IMR-90 (cell line): Measurements from ENCODE around the gene HMGN1. TPM values are rescaled to one million over a fixed set of nuclear protein-coding genes. Genes with fewer than 3 reads are reported as not detected.

ENCODE experiments used
- ATAC-seq: fragments of 200-7000 bp; cut with Tn5 transposase; 2 replicates; pipeline ENCODE4 v1.9.1; 2020; ENCODE audit warnings: low read depth, mild to moderate bottlenecking, moderate library complexity
- BruUV-seq: library from RNA; stranded (reverse); fragments of 400-500 nt; replicated peaks from 2 replicates; lab custom pipeline; 2021; lab: Mats Ljungman, UMichigan
- CTCF ChIA-PET: fragments of 300-600 bp; formaldehyde crosslinking; extraction: SDS; loops from one replicate; lab custom pipeline; 2021; ENCODE audit warnings: antibody characterized with exemption; lab: Yijun Ruan, JAX
- POLR2A ChIA-PET: fragments of 300-600 bp; sonication (Branson Sonifier 250); formaldehyde crosslinking; loops from one replicate; lab custom pipeline; 2022; ENCODE audit warnings: antibody characterized with exemption; ENCODE audit not compliant: unreplicated experiment; lab: Charles Lee
- DNase-seq: peaks from one replicate; pipeline ENCODE4 v3.0.0; 2013
- H2AFZ ChIP-seq: replicated peaks from 2 replicates; pipeline ENCODE3; 2013; ENCODE audit warnings: low read length, mild to moderate bottlenecking; ENCODE audit not compliant: poor library complexity
- H2AK5ac ChIP-seq: 2 replicates; pipeline ENCODE4 v1.6.1; 2013; ENCODE audit warnings: low read depth, low read length, inconsistent platforms
- H2AK9ac ChIP-seq: replicated peaks from 2 replicates; pipeline ENCODE3; 2013; ENCODE audit warnings: mild to moderate bottlenecking, low read depth, low read length, moderate library complexity; ENCODE audit not compliant: poor library complexity
- H2BK120ac ChIP-seq: 2 replicates; pipeline ENCODE4 v1.6.1; 2013; ENCODE audit warnings: low read depth, low read length, inconsistent platforms
- H2BK15ac ChIP-seq: 3 replicates; pipeline ENCODE4 v1.6.1; 2013; ENCODE audit warnings: low read depth, low read length, inconsistent platforms
- H2BK20ac ChIP-seq: 2 replicates; pipeline ENCODE4 v1.6.1; 2013; ENCODE audit warnings: low read depth, mild to moderate bottlenecking, inconsistent platforms, low read length, moderate library complexity
- H2BK5ac ChIP-seq: 2 replicates; pipeline ENCODE4 v1.6.1; 2013; ENCODE audit warnings: mild to moderate bottlenecking, low read depth, low read length, inconsistent platforms; ENCODE audit not compliant: poor library complexity, severe bottlenecking
- H3K14ac ChIP-seq: replicated peaks from 2 replicates; pipeline ENCODE4 v1.6.1; 2013; ENCODE audit warnings: low read depth, low read length, inconsistent platforms
- H3K18ac ChIP-seq: 2 replicates; pipeline ENCODE4 v1.6.1; 2013; ENCODE audit warnings: low read depth, low read length, control low read depth
- H3K23ac ChIP-seq: 2 replicates; pipeline ENCODE4 v1.6.1; 2013; ENCODE audit warnings: low read depth, low read length, inconsistent platforms
- H3K27ac ChIP-seq: 2 replicates; pipeline ENCODE4 v1.5.1; 2013; ENCODE audit warnings: mild to moderate bottlenecking, control low read depth, low read length; ENCODE audit not compliant: insufficient read depth
- H3K27me3 ChIP-seq: 2 replicates; pipeline ENCODE4 v1.6.1; 2013; ENCODE audit warnings: low read length; ENCODE audit not compliant: control insufficient read depth, insufficient read depth
- H3K36me3 ChIP-seq: 2 replicates; pipeline ENCODE4 v1.6.1; 2013; ENCODE audit warnings: low read length, mixed read lengths; ENCODE audit not compliant: control insufficient read depth, insufficient read depth
- H3K4ac ChIP-seq: 2 replicates; pipeline ENCODE4 v1.6.1; 2013; ENCODE audit warnings: low read depth, low read length, inconsistent platforms
- H3K4me1 ChIP-seq: 2 replicates; pipeline ENCODE4 v1.6.1; 2013; ENCODE audit warnings: low read length, mixed read lengths; ENCODE audit not compliant: control insufficient read depth, insufficient read depth
- H3K4me2 ChIP-seq: 2 replicates; pipeline ENCODE4 v1.6.1; 2013; ENCODE audit warnings: low read depth, mild to moderate bottlenecking, control low read depth, low read length, moderate library complexity
- H3K4me3 ChIP-seq: 2 replicates; pipeline ENCODE4 v1.5.1; 2013; ENCODE audit warnings: low read depth, mild to moderate bottlenecking, control low read depth, low read length, moderate library complexity; ENCODE audit not compliant: insufficient read depth
- H3K56ac ChIP-seq: 2 replicates; pipeline ENCODE4 v1.6.1; 2013; ENCODE audit warnings: low read length, inconsistent platforms; ENCODE audit not compliant: insufficient read depth; ENCODE audit errors: extremely low read depth
- H3K79me1 ChIP-seq, 2 experiments: 2 replicates each; pipeline ENCODE4 v1.6.1; 2013; ENCODE audit warnings: low read length in 2 of 2, inconsistent platforms in 1 of 2, low read depth in 1 of 2
- H3K9ac ChIP-seq: 2 replicates; pipeline ENCODE4 v1.6.1; 2013; ENCODE audit warnings: low read depth, low read length, control low read depth
- H3K9me1 ChIP-seq: 2 replicates; pipeline ENCODE4 v1.6.1; 2013; ENCODE audit warnings: low read length, inconsistent platforms; ENCODE audit not compliant: insufficient read depth
- H3K9me3 ChIP-seq: 2 replicates; pipeline ENCODE4 v1.6.1; 2013; ENCODE audit warnings: low read length; ENCODE audit not compliant: control insufficient read depth, insufficient read depth
- H4K20me1 ChIP-seq: 2 replicates; pipeline ENCODE4 v1.6.1; 2013; ENCODE audit warnings: low read length, inconsistent platforms; ENCODE audit not compliant: insufficient read depth
- H4K5ac ChIP-seq: 2 replicates; pipeline ENCODE4 v1.6.1; 2013; ENCODE audit warnings: mild to moderate bottlenecking, low read depth, low read length, control low read depth
- H4K8ac ChIP-seq, 2 experiments: 2 replicates each; pipeline ENCODE4 v1.6.1; 2013; ENCODE audit warnings: low read depth in 2 of 2, low read length in 2 of 2, control low read depth in 1 of 2, inconsistent platforms in 1 of 2
- H4K91ac ChIP-seq: 2 replicates; pipeline ENCODE4 v1.6.1; 2013; ENCODE audit warnings: low read depth, low read length, inconsistent platforms; ENCODE audit not compliant: insufficient read depth
- CHD1 ChIP-seq: IDR thresholded peaks from 2 replicates; pipeline ENCODE4 v1.6.1; 2012; ENCODE audit warnings: low read depth, low read length, improper control_type of control experiment
- MAFK ChIP-seq: IDR thresholded peaks from 2 replicates; pipeline ENCODE4 v1.6.1; 2012; ENCODE audit warnings: low read depth, low read length, improper control_type of control experiment
- WGBS, 2 experiments: methylation state at CpG; one replicate each; pipeline versions ENCODE4 v1.1.5 to v1.1.7; 2013; ENCODE audit warnings: missing lambda C conversion rate in 2 of 2; ENCODE audit not compliant: insufficient read length in 1 of 2; ENCODE audit errors: extremely low coverage in 2 of 2; 5-methylcytosine and 5-hydroxymethylcytosine counted together
- dilution Hi-C: fragments of 300-500 bp; cut with HindIII; formaldehyde crosslinking; loops from one replicate; pipeline ENCODE4 v1.14.3; 2018; ENCODE audit warnings: low sequenced_read_pairs; ENCODE audit not compliant: unreplicated experiment
- in situ Hi-C: fragments of 300-500 bp; cut with MboI; formaldehyde crosslinking; loops from 3 replicates; pipeline ENCODE4 v1.14.3; 2019; ENCODE audit warnings: low sequenced_read_pairs, inconsistent platforms, mixed read lengths
- intact Hi-C: fragments of 100-400 bp; cut with micrococcal nuclease; formaldehyde crosslinking; loops from 2 replicates; pipeline ENCODE4 v1.10.0; 2022
- polyA plus RNA-seq, 3 experiments: library from polyadenylated mRNA; depleted of rRNA; stranded (reverse); fragments of >200 nt; gene quantifications; 2 replicates each; pipeline ENCODE4 v1.2.3, GENCODE V29; 2012; ENCODE audit warnings: low replicate concordance in 1 of 3
- total RNA-seq: library from RNA; depleted of rRNA; stranded (reverse); fragments of >200 nt; gene quantifications from 2 replicates; pipeline ENCODE4 v1.2.3, GENCODE V29; 2012

The HMGN1 gene
- total and polyA plus RNA-seq, 2 of the 4 experiments (the other 2 are of a cell fraction): 55.2 to 155 TPM

- Histone ChIP-seq H4K20me1 (no peaks in the 10 kb centered on the region), H3K9me1 (no peaks in the 10 kb centered on the region), H3K27ac (no peak overlapping the region), H3K4me3 (no peak overlapping the region), H2BK15ac (no peak overlapping the region), H3K4me1 (no peaks in the 10 kb centered on the region; the same call in 1 of the 2 replicates), H3K56ac (no peak overlapping the region), H3K27me3 (no peaks in the 10 kb centered on the region), H3K14ac (no peak overlapping the region), H3K4ac (no peak overlapping the region), H4K8ac (no peak overlapping the region), H2BK5ac (no peak overlapping the region), H4K91ac (no peak overlapping the region), H3K9ac (no peak overlapping the region), H2AK5ac (no peak overlapping the region), H2BK120ac (no peak overlapping the region), H3K79me1 (no peaks in the 10 kb centered on the region), H2BK20ac (no peak overlapping the region), H3K23ac (no peak overlapping the region), H3K9me3 (no peaks in the 10 kb centered on the region), H4K5ac (no peak overlapping the region), H2AK9ac (no peak overlapping the region), H3K18ac (no peak overlapping the region), H2AFZ (no peak overlapping the region), H3K36me3 (no peaks in the 10 kb centered on the region), H3K4me2 (no peak overlapping the region)
- ATAC-seq (no peak), DNase-seq (no peak)
- no CpG with 5 or more reads among the region's 7 CpGs for WGBS, 2 experiments
- no TSS peak for BruUV-seq
- POLR2A ChIA-PET: interaction anchor here (0.5 kb wide), 1 partner anchor 15 kb away, joined by 12 read pairs; no protein-coding TSS in a partner anchor
- intact Hi-C loops (no loop called here), in situ Hi-C loops (no loop called here), dilution Hi-C loops (no loop called here)
- CTCF ChIA-PET: interaction anchor here (0.7 kb wide), 1 partner anchor 507 kb away, joined by 3 read pairs; no protein-coding TSS in a partner anchor
- no peak for TF ChIP-seq CHD1
- no peak for TF ChIP-seq MAFK
Measured at GRCh38 chr21:39327727-39328126, 21.2 kb downstream of the HMGN1 start.
